H9 (cell line): ENCODE measurements around the gene SMYD5. TPM values are rescaled to one million over a fixed set of nuclear protein-coding genes. Genes with fewer than 3 reads are reported as not detected.
"Not testable (repeated sequence)": the region's sequence is repeated elsewhere in the genome, so short reads cannot be mapped to it uniquely, and the experiment has no call there.

ENCODE experiments used
- DNase-seq: peaks from one replicate; pipeline ENCODE4 v3.0.0-alpha.2; 2017
- H2AFZ ChIP-seq: one replicate; pipeline ENCODE4 v1.6.1; 2013; ENCODE audit warnings: mild to moderate bottlenecking, low read length, control low read depth, moderate library complexity
- H2AK5ac ChIP-seq: 2 replicates; pipeline ENCODE4 v1.6.1; 2013; ENCODE audit warnings: low read length, control low read depth, mixed read lengths; ENCODE audit not compliant: insufficient read length
- H2BK120ac ChIP-seq: one replicate; pipeline ENCODE4 v1.6.1; 2013; ENCODE audit warnings: low read depth, mild to moderate bottlenecking, low read length, control low read depth, inconsistent platforms; ENCODE audit not compliant: poor library complexity, severe bottlenecking
- H2BK12ac ChIP-seq: 2 replicates; pipeline ENCODE4 v1.6.1; 2013; ENCODE audit warnings: low read length, control low read depth, mixed read lengths, low read depth; ENCODE audit not compliant: insufficient read length
- H2BK15ac ChIP-seq: 2 replicates; pipeline ENCODE4 v1.6.1; 2013; ENCODE audit warnings: low read depth, low read length, control low read depth
- H2BK20ac ChIP-seq: one replicate; pipeline ENCODE4 v1.6.1; 2013; ENCODE audit warnings: low read depth, mild to moderate bottlenecking, low read length, control low read depth, inconsistent platforms; ENCODE audit not compliant: poor library complexity, severe bottlenecking
- H2BK5ac ChIP-seq: 2 replicates; pipeline ENCODE4 v1.6.1; 2013; ENCODE audit warnings: low read length, control low read depth, mixed read lengths; ENCODE audit not compliant: insufficient read length
- H3K14ac ChIP-seq: 2 replicates; pipeline ENCODE4 v1.6.1; 2013; ENCODE audit warnings: low read length, control low read depth; ENCODE audit not compliant: insufficient read depth
- H3K18ac ChIP-seq: 2 replicates; pipeline ENCODE4 v1.6.1; 2013; ENCODE audit warnings: low read depth, mild to moderate bottlenecking, mixed read lengths, low read length, control low read depth; ENCODE audit not compliant: insufficient read length
- H3K23ac ChIP-seq: 2 replicates; pipeline ENCODE4 v1.6.1; 2013; ENCODE audit warnings: low read length, control low read depth, mixed read lengths, low read depth; ENCODE audit not compliant: insufficient read length
- H3K23me2 ChIP-seq: 2 replicates; pipeline ENCODE4 v1.6.1; 2013; ENCODE audit warnings: low read depth, mild to moderate bottlenecking, mixed read lengths, low read length, control low read depth; ENCODE audit not compliant: insufficient read length, poor library complexity, severe bottlenecking
- H3K27ac ChIP-seq: 2 replicates; pipeline ENCODE4 v1.5.1; 2013; ENCODE audit warnings: low read length, control low read depth, mixed read lengths, low read depth; ENCODE audit not compliant: insufficient read length
- H3K27me3 ChIP-seq: 2 replicates; pipeline ENCODE4 v1.6.1; 2013; ENCODE audit warnings: low read length, control low read depth, inconsistent platforms; ENCODE audit not compliant: insufficient read depth
- H3K4ac ChIP-seq: 2 replicates; pipeline ENCODE4 v1.6.1; 2013; ENCODE audit warnings: low read depth, mild to moderate bottlenecking, control low read depth, inconsistent platforms, low read length, moderate library complexity
- H3K4me1 ChIP-seq: 2 replicates; pipeline ENCODE4 v1.6.1; 2013; ENCODE audit warnings: low read length, control low read depth, inconsistent platforms; ENCODE audit not compliant: insufficient read depth
- H3K4me2 ChIP-seq: 2 replicates; pipeline ENCODE4 v1.6.1; 2013; ENCODE audit warnings: low read length, control low read depth, mixed read lengths; ENCODE audit not compliant: insufficient read length, insufficient read depth
- H3K56ac ChIP-seq: 2 replicates; pipeline ENCODE4 v1.6.1; 2013; ENCODE audit warnings: low read depth, mild to moderate bottlenecking, mixed read lengths, low read length, control low read depth; ENCODE audit not compliant: insufficient read length
- H3K79me1 ChIP-seq: 2 replicates; pipeline ENCODE4 v1.6.1; 2013; ENCODE audit warnings: low read depth, mild to moderate bottlenecking, moderate library complexity, low read length, control low read depth, inconsistent platforms; ENCODE audit not compliant: insufficient read depth, poor library complexity, severe bottlenecking
- H3K79me2 ChIP-seq: 2 replicates; pipeline ENCODE4 v1.6.1; 2013; ENCODE audit warnings: low read length, control low read depth, inconsistent platforms; ENCODE audit not compliant: insufficient read depth
- H3K9ac ChIP-seq: 2 replicates; pipeline ENCODE4 v1.6.1; 2013; ENCODE audit warnings: low read length, control low read depth, mixed read lengths; ENCODE audit not compliant: insufficient read length; ENCODE audit errors: extremely low read depth
- H3K9me3 ChIP-seq: one replicate; pipeline ENCODE4 v1.6.1; 2013; ENCODE audit warnings: low read depth, low read length, inconsistent platforms; ENCODE audit not compliant: control insufficient read depth
- H3T11ph ChIP-seq: one replicate; pipeline ENCODE4 v1.6.1; 2013; ENCODE audit warnings: mild to moderate bottlenecking, low read length, control low read depth, inconsistent platforms
- H4K20me1 ChIP-seq: one replicate; pipeline ENCODE4 v1.6.1; 2013; ENCODE audit not compliant: control insufficient read depth, insufficient read length, insufficient read depth
- H4K5ac ChIP-seq: 2 replicates; pipeline ENCODE4 v1.6.1; 2013; ENCODE audit warnings: low read depth, mild to moderate bottlenecking, mixed read lengths, low read length, control low read depth; ENCODE audit not compliant: insufficient read length
- H4K8ac ChIP-seq: replicated peaks from 2 replicates; pipeline ENCODE4 v1.6.1; 2013; ENCODE audit warnings: low read length, control low read depth, mixed read lengths, low read depth; ENCODE audit not compliant: insufficient read length
- H4K91ac ChIP-seq: 2 replicates; pipeline ENCODE4 v1.6.1; 2013; ENCODE audit warnings: low read depth, mild to moderate bottlenecking, moderate library complexity, mixed read lengths, low read length, control low read depth; ENCODE audit not compliant: insufficient read length
- H3K27ac Mint-ChIP-seq, 3 experiments: 2 replicates in 2 of 3; 3 replicates in 1 of 3; pipeline ENCODE4 v1.8.0; 2020 to 2021; ENCODE audit warnings: mixed read lengths in 3 of 3, mild to moderate bottlenecking in 1 of 3, moderate library complexity in 1 of 3
- H3K27me3 Mint-ChIP-seq: 2 replicates; pipeline ENCODE4 v1.8.0; 2021; ENCODE audit warnings: low read depth, mild to moderate bottlenecking, moderate library complexity, mixed read lengths
- H3K36me3 Mint-ChIP-seq, 3 experiments: 2 replicates in 2 of 3; 3 replicates in 1 of 3; pipeline ENCODE4 v1.8.0; 2020 to 2021; ENCODE audit warnings: low read depth in 3 of 3, mixed read lengths in 3 of 3; ENCODE audit not compliant: insufficient read depth in 1 of 3
- H3K4me1 Mint-ChIP-seq, 2 experiments: 2 replicates each; pipeline ENCODE4 v1.8.0; 2020; ENCODE audit warnings: mixed read lengths in 2 of 2
- H3K4me3 Mint-ChIP-seq, 2 experiments: 2 replicates in 1 of 2; 3 replicates in 1 of 2; pipeline ENCODE4 v1.8.0; 2020 to 2021; ENCODE audit warnings: mild to moderate bottlenecking in 2 of 2, mixed read lengths in 2 of 2, moderate library complexity in 1 of 2
- H3K9me3 Mint-ChIP-seq, 2 experiments: 2 replicates in 1 of 2; 3 replicates in 1 of 2; pipeline ENCODE4 v1.8.0; 2020; ENCODE audit warnings: mild to moderate bottlenecking in 2 of 2, mixed read lengths in 2 of 2, moderate library complexity in 1 of 2
- WGBS: extraction: QIAGEN DNeasy Blood & Tissue Kit; methylation state at CpG from one replicate; pipeline ENCODE4 v1.1.7; 2013; ENCODE audit warnings: missing lambda C conversion rate, low lambda C conversion rate, mixed read lengths; ENCODE audit not compliant: insufficient read length; ENCODE audit errors: extremely low coverage; 5-methylcytosine and 5-hydroxymethylcytosine counted together
- total RNA-seq: library from RNA; stranded (reverse); gene quantifications from 2 replicates; pipeline ENCODE4 v1.2.1, GENCODE V29; 2021

Gene SMYD5
- total RNA-seq, 1 experiment from 2014 or later = 45.2 TPM

DNA sequence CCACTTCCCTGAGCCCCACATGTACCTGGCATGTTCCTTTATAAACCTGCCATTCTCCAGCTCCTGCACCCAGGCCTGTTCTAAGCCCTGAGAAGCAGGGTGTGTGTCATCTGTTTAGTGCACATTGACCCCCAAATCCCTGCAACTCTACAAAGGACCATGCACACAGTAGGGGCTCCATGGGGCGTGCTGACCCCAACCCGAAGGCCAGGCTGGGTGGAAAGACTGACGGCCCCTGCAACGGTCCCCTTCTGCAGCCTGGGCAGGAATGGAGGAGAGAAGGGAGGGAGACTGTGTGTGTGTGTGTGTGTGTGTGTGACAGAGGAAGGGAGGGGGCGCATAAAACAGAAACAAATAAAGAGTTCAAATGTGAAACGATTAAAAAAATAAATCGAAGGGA lies 43.7 kb upstream of the SMYD5 start:
- not testable (repeated sequence) for H3K79me2 ChIP-seq, DNase-seq, H2BK12ac ChIP-seq, H3K4ac ChIP-seq, H3K23me2 ChIP-seq, H4K20me1 ChIP-seq, H3K4me1 Mint-ChIP-seq, H2AFZ ChIP-seq, H2BK15ac ChIP-seq, H2BK5ac ChIP-seq, H3K4me2 ChIP-seq, H4K91ac ChIP-seq, H3K18ac ChIP-seq, H3K14ac ChIP-seq, H2AK5ac ChIP-seq, H3K56ac ChIP-seq, H3K9ac ChIP-seq, H3K27ac Mint-ChIP-seq, H3K36me3 Mint-ChIP-seq, H3K27ac ChIP-seq, H3T11ph ChIP-seq, H4K8ac ChIP-seq, H3K9me3 ChIP-seq, H3K9me3 Mint-ChIP-seq, H3K79me1 ChIP-seq, H3K23ac ChIP-seq, H3K4me1 ChIP-seq, H2BK120ac ChIP-seq, H3K4me3 Mint-ChIP-seq, H2BK20ac ChIP-seq, H4K5ac ChIP-seq
- H3K27me3 Mint-ChIP-seq = peaks cover 37% of the 10 kb centered on the region
- no CpG with 5 or more reads among the region's 7 CpGs for WGBS
- peaks cover 13% of the 10 kb centered on the region; the same call in 1 of the 2 replicates for H3K27me3 ChIP-seq
